ENCODE measurements around the gene TACR1.

- TF ChIP-seq CTCF (IDR thresholded peaks at IDR 0.05), result no peak
- no peak for TF ChIP-seq EP300 (IDR thresholded peaks at IDR 0.05)
Observed at GRCh38 chr2:75025633-75026380, 173.5 kb downstream of the TACR1 start.
